ENCODE data around the gene ELAVL2.

ELAVL2 gene

GRCh38 chr9:23739753-23740152 is 86.3 kb downstream of the ELAVL2 start:
- Histone ChIP-seq H3K4me1 (ENCODE audit: control insufficient read depth in 1 of 2, insufficient read depth in 1 of 2, low read depth in 1 of 2, low read length in 1 of 2) (no peaks in the 10 kb centered on the region), H3K9me3 (no peaks in the 10 kb centered on the region), H3K4me3 (ENCODE audit: low read depth in 1 of 2, low read length in 1 of 2) (no peak overlapping the region), H3K36me3 (no peaks in the 10 kb centered on the region), H3K27me3 (no peaks in the 10 kb centered on the region), H3K27ac (no peak overlapping the region)
- TF ChIP-seq, protein P1, sequence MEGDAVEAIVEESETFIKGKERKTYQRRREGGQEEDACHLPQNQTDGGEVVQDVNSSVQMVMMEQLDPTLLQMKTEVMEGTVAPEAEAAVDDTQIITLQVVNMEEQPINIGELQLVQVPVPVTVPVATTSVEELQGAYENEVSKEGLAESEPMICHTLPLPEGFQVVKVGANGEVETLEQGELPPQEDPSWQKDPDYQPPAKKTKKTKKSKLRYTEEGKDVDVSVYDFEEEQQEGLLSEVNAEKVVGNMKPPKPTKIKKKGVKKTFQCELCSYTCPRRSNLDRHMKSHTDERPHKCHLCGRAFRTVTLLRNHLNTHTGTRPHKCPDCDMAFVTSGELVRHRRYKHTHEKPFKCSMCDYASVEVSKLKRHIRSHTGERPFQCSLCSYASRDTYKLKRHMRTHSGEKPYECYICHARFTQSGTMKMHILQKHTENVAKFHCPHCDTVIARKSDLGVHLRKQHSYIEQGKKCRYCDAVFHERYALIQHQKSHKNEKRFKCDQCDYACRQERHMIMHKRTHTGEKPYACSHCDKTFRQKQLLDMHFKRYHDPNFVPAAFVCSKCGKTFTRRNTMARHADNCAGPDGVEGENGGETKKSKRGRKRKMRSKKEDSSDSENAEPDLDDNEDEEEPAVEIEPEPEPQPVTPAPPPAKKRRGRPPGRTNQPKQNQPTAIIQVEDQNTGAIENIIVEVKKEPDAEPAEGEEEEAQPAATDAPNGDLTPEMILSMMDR (IDR thresholded peaks at IDR 0.05), result no peak

- Histone ChIP-seq H3K36me3 (no peaks in the 10 kb centered on the region), H3K4me3 (ENCODE audit: low read depth in 1 of 2, low read length in 1 of 2) (no peak overlapping the region), H3K27me3 (no peaks in the 10 kb centered on the region), H3K4me1 (ENCODE audit: control insufficient read depth in 1 of 2, insufficient read depth in 1 of 2, low read depth in 1 of 2, low read length in 1 of 2) (no peaks in the 10 kb centered on the region), H3K9me3 (no peaks in the 10 kb centered on the region), H3K27ac (no peak overlapping the region)
- TF ChIP-seq, protein P1 (IDR thresholded peaks at IDR 0.05), result no peak
These were observed 89.7 kb downstream of the ELAVL2 start for GRCh38 chr9:23736293-23736692.

GRCh38 chr9:23733495-23734078 is 92.5 kb downstream of the ELAVL2 start:
- Histone ChIP-seq H3K4me1 (ENCODE audit: control insufficient read depth in 1 of 2, insufficient read depth in 1 of 2, low read depth in 1 of 2, low read length in 1 of 2) (no peaks in the 10 kb centered on the region), H3K9me3 (no peaks in the 10 kb centered on the region), H3K36me3 (no peaks in the 10 kb centered on the region), H3K27ac (no peak overlapping the region), H3K27me3 (no peaks in the 10 kb centered on the region), H3K4me3 (ENCODE audit: low read depth in 1 of 2, low read length in 1 of 2) (no peak overlapping the region)
- TF ChIP-seq, protein P1 (IDR thresholded peaks at IDR 0.05), result no peak

- H3K4me1 ChIP-seq (ENCODE audit: control insufficient read depth in 1 of 2, insufficient read depth in 1 of 2, low read depth in 1 of 2, low read length in 1 of 2), result no peaks in the 10 kb centered on the region
- no peaks in the 10 kb centered on the region for H3K9me3 ChIP-seq
- TF ChIP-seq, protein P1 (IDR thresholded peaks at IDR 0.05), result no peak
- H3K27me3 ChIP-seq, result no peaks in the 10 kb centered on the region
- no peaks in the 10 kb centered on the region for H3K36me3 ChIP-seq
- no peak overlapping the region for H3K4me3 ChIP-seq (ENCODE audit: low read depth in 1 of 2, low read length in 1 of 2)
- no peak overlapping the region for H3K27ac ChIP-seq
These were observed 94.7 kb downstream of the ELAVL2 start for GRCh38 chr9:23731353-23731752.

GRCh38 chr9:23730364-23730763 is 95.7 kb downstream of the ELAVL2 start:
- no peaks in the 10 kb centered on the region for H3K36me3 ChIP-seq
- no peaks in the 10 kb centered on the region for H3K27me3 ChIP-seq
- no peaks in the 10 kb centered on the region for H3K4me1 ChIP-seq (ENCODE audit: control insufficient read depth in 1 of 2, insufficient read depth in 1 of 2, low read depth in 1 of 2, low read length in 1 of 2)
- no peak overlapping the region for H3K4me3 ChIP-seq (ENCODE audit: low read depth in 1 of 2, low read length in 1 of 2)
- no peaks in the 10 kb centered on the region for H3K9me3 ChIP-seq
- TF ChIP-seq, protein P1 (IDR thresholded peaks at IDR 0.05), result no peak
- no peak overlapping the region for H3K27ac ChIP-seq

- Histone ChIP-seq H3K9me3 (no peaks in the 10 kb centered on the region), H3K4me1 (ENCODE audit: control insufficient read depth in 1 of 2, insufficient read depth in 1 of 2, low read depth in 1 of 2, low read length in 1 of 2) (no peaks in the 10 kb centered on the region), H3K27me3 (no peaks in the 10 kb centered on the region), H3K4me3 (ENCODE audit: low read depth in 1 of 2, low read length in 1 of 2) (no peak overlapping the region), H3K36me3 (no peaks in the 10 kb centered on the region), H3K27ac (no peak overlapping the region)
- TF ChIP-seq, protein P1 (IDR thresholded peaks at IDR 0.05), result no peak
These were observed 97.3 kb downstream of the ELAVL2 start for GRCh38 chr9:23728736-23729135.
